GM12878 (cell line): ENCODE results near the gene MCC. TPM values are rescaled to one million over a fixed set of nuclear protein-coding genes. Genes with fewer than 3 reads are reported as not detected.

ENCODE experiments used
- ATAC-seq: fragments of 200-7000 bp; cut with Tn5 transposase; 3 replicates; pipeline ENCODE4 v1.9.1; 2020; ENCODE audit warnings: mild to moderate bottlenecking, moderate library complexity
- BruUV-seq: library from RNA; stranded (reverse); fragments of 400-500 nt; replicated peaks from 2 replicates; lab custom pipeline; 2021; lab: Mats Ljungman, UMichigan
- CTCF ChIA-PET: fragments of 300-600 bp; sonication (Branson Sonifier 250); formaldehyde crosslinking; extraction: SDS; loops from one replicate; lab custom pipeline; 2021; ENCODE audit warnings: inconsistent platforms; lab: Yijun Ruan, JAX
- POLR2A ChIA-PET: fragments of 350-600 bp; formaldehyde crosslinking; extraction: SDS; loops from one replicate; lab custom pipeline; 2021; ENCODE audit warnings: inconsistent platforms; lab: Charles Lee
- RAD21 ChIA-PET: fragments of 300-600 bp; sonication (Branson Sonifier 250); formaldehyde crosslinking; loops from one replicate; lab custom pipeline; 2023; ENCODE audit warnings: antibody characterized with exemption; ENCODE audit not compliant: unreplicated experiment; lab: Charles Lee
- SMC1A ChIA-PET: fragments of 300-600 bp; sonication (Branson Sonifier 250); formaldehyde crosslinking; loops from one replicate; lab custom pipeline; 2023; ENCODE audit not compliant: unreplicated experiment, uncharacterized antibody; lab: Charles Lee
- DNase-seq: peaks from one replicate; pipeline ENCODE4 v3.0.0-alpha.2; 2011; ENCODE audit warnings: low read depth, low spot score
- FAIRE-seq: peaks from 3 replicates; lab custom pipeline; 2011; peaks lifted over from hg19 to GRCh38; lab: Jason Lieb, UNC
- H2AFZ ChIP-seq: 2 replicates; pipeline ENCODE4 v1.6.0; 2011; ENCODE audit warnings: low read depth, low read length, control low read depth; ENCODE audit not compliant: control insufficient read depth
- H3K27ac ChIP-seq: 2 replicates; pipeline ENCODE4 v1.5.1; 2011; ENCODE audit warnings: control low read depth; ENCODE audit not compliant: control insufficient read depth, insufficient read depth
- H3K27me3 ChIP-seq, 2 experiments: replicated peaks in 1 of 2; 2 replicates each; pipeline versions ENCODE4 v1.6.0 to v1.6.1; 2011; ENCODE audit warnings: low read length in 1 of 2; ENCODE audit not compliant: control insufficient read depth in 2 of 2, insufficient read depth in 2 of 2
- H3K36me3 ChIP-seq, 2 experiments: 2 replicates each; pipeline ENCODE4 v1.5.1; 2011; ENCODE audit warnings: low read length in 1 of 2; ENCODE audit not compliant: control insufficient read depth in 2 of 2, insufficient read depth in 2 of 2
- H3K4me1 ChIP-seq: 2 replicates; pipeline ENCODE4 v1.6.1; 2011; ENCODE audit warnings: mild to moderate bottlenecking, low read length, moderate library complexity, mixed read lengths; ENCODE audit not compliant: control insufficient read depth, insufficient read depth
- H3K4me2 ChIP-seq: 2 replicates; pipeline ENCODE4 v1.6.0; 2011; ENCODE audit warnings: control low read depth; ENCODE audit not compliant: control insufficient read depth, insufficient read depth
- H3K4me3 ChIP-seq: fragments of 200-600 bp; sonication (generic); 2 replicates; pipeline ENCODE4 v1.5.1; 2016
- H3K79me2 ChIP-seq: 2 replicates; pipeline ENCODE4 v1.6.0; 2011; ENCODE audit warnings: low read length; ENCODE audit not compliant: control insufficient read depth, insufficient read depth
- H3K9ac ChIP-seq: 2 replicates; pipeline ENCODE4 v1.8.0; 2011; ENCODE audit warnings: low read length, control low read depth, mixed read lengths; ENCODE audit not compliant: control insufficient read depth, insufficient read depth
- H3K9me3 ChIP-seq: replicated peaks from 3 replicates; pipeline ENCODE4 v1.5.1; 2011; ENCODE audit warnings: mild to moderate bottlenecking, low read length; ENCODE audit not compliant: control insufficient read depth, insufficient read depth
- H4K20me1 ChIP-seq: 2 replicates; pipeline ENCODE4 v1.6.0; 2011; ENCODE audit not compliant: control insufficient read depth, insufficient read depth
- BCLAF1 ChIP-seq: fragments of 450-650 bp; IDR thresholded peaks from 2 replicates; pipeline ENCODE4 v1.6.1; 2017; ENCODE audit warnings: antibody characterized with exemption, mild to moderate bottlenecking, moderate library complexity
- CEBPB ChIP-seq, 2 experiments: fragments of 150-350 bp in 1 of 2; IDR thresholded peaks; 2 replicates each; pipeline ENCODE4 v1.6.1; 2012 to 2014; ENCODE audit warnings: low read depth in 2 of 2, low read length in 2 of 2, borderline replicate concordance in 1 of 2, inconsistent platforms in 1 of 2
- CTCF ChIP-seq, 3 experiments: IDR thresholded peaks in 2 of 3; conservative IDR thresholded peaks in 1 of 3; 2 replicates each; pipeline ENCODE4 v1.5.1; 2011; ENCODE audit warnings: low read depth in 3 of 3, low read length in 3 of 3, mild to moderate bottlenecking in 3 of 3, control low read depth in 2 of 3, moderate library complexity in 2 of 3, inconsistent platforms in 1 of 3, mixed read lengths in 1 of 3; ENCODE audit not compliant: control insufficient read depth in 2 of 3, insufficient read depth in 1 of 3; ENCODE audit errors: extremely low read depth in 1 of 3
- FOXK2 ChIP-seq: fragments of 450-650 bp; IDR thresholded peaks from 2 replicates; pipeline ENCODE4 v1.6.1; 2017; ENCODE audit warnings: mild to moderate bottlenecking, moderate library complexity
- FOXM1 ChIP-seq: IDR thresholded peaks from 2 replicates; pipeline ENCODE4 v1.6.1; 2012; ENCODE audit warnings: low read depth, mild to moderate bottlenecking, inconsistent platforms, low read length, moderate library complexity
- GATAD2B ChIP-seq: fragments of 450-650 bp; conservative IDR thresholded peaks from 2 replicates; pipeline ENCODE4 v1.6.1; 2017; ENCODE audit warnings: low read depth, mild to moderate bottlenecking, moderate library complexity
- MXI1 ChIP-seq: fragments of 150-350 bp; IDR thresholded peaks from 2 replicates; pipeline ENCODE4 v1.6.1; 2011; ENCODE audit warnings: low read depth, mild to moderate bottlenecking, inconsistent platforms, low read length, improper control_type of control experiment
- NFXL1 ChIP-seq: fragments of 450-650 bp; IDR thresholded peaks from 2 replicates; pipeline ENCODE4 v1.6.1; 2017; ENCODE audit warnings: antibody characterized with exemption, mild to moderate bottlenecking, borderline replicate concordance
- NR2F1 ChIP-seq: fragments of 450-650 bp; conservative IDR thresholded peaks from 2 replicates; pipeline ENCODE4 v1.6.1; 2017; ENCODE audit warnings: mild to moderate bottlenecking
- NRF1 ChIP-seq: conservative IDR thresholded peaks from 2 replicates; pipeline ENCODE4 v1.6.1; 2011; ENCODE audit warnings: mild to moderate bottlenecking, low read depth, low read length, improper control_type of control experiment
- RAD51 ChIP-seq: fragments of 450-650 bp; IDR thresholded peaks from 2 replicates; pipeline ENCODE4 v1.6.1; 2016; ENCODE audit warnings: moderate library complexity, mild to moderate bottlenecking, inconsistent platforms
- SMAD1 ChIP-seq: fragments of 450-650 bp; IDR thresholded peaks from 2 replicates; pipeline ENCODE4 v1.6.1; 2018; ENCODE audit warnings: mild to moderate bottlenecking, low read depth; ENCODE audit not compliant: partially characterized antibody
- ZNF207 ChIP-seq: fragments of 450-650 bp; IDR thresholded peaks from 2 replicates; pipeline ENCODE4 v1.6.1; 2014; ENCODE audit warnings: antibody characterized with exemption, mild to moderate bottlenecking, borderline replicate concordance
- ZNF384 ChIP-seq: IDR thresholded peaks from 2 replicates; pipeline ENCODE4 v1.6.1; 2012; ENCODE audit warnings: low read depth, mild to moderate bottlenecking, low read length, improper control_type of control experiment, borderline replicate concordance
- ZZZ3 ChIP-seq: IDR thresholded peaks from 2 replicates; pipeline ENCODE4 v1.6.1; 2011; ENCODE audit warnings: low read depth; ENCODE audit not compliant: control insufficient read depth, insufficient read length
- WGBS: methylation state at CpG from one replicate; pipeline ENCODE4 v1.1.6; 2016; ENCODE audit warnings: low lambda C conversion rate; ENCODE audit not compliant: insufficient replicate concordance, insufficient coverage; ENCODE audit errors: missing lambda C conversion rate; 5-methylcytosine and 5-hydroxymethylcytosine counted together
- in situ Hi-C: fragments of 300-500 bp; cut with MboI; formaldehyde crosslinking; loops from 9 replicates; pipeline ENCODE4 v1.14.3; 2018; ENCODE audit warnings: mixed read lengths
- intact Hi-C: fragments of 100-400 bp; cut with micrococcal nuclease; formaldehyde crosslinking; loops from one replicate; pipeline ENCODE4 v1.14.2; 2022; ENCODE audit not compliant: unreplicated experiment
- polyA plus RNA-seq, 11 experiments: library from polyadenylated mRNA; depleted of rRNA in 4 of 11; unstranded in 6 of 11; stranded (reverse) in 5 of 11; fragments of >200 nt; fragmentation: Nextera tagmentation in 4 of 11; fragmentation: Illumina TruSeq in 1 of 11; extraction: Ambion mirVana in 4 of 11; extraction: Trizol in 1 of 11; gene quantifications; 1 replicate in 1 of 11; 2 replicates in 10 of 11; pipeline versions ENCODE4 v1.2.1 to v1.2.3, GENCODE V29; 2011 to 2016; ENCODE audit warnings: inconsistent platforms in 2 of 11, missing spikeins in 2 of 11, low read depth in 1 of 11
- total RNA-seq, 4 experiments: library from RNA; depleted of rRNA in 3 of 4; stranded (reverse); fragments of >200 nt in 3 of 4; fragmentation: Illumina TruSeq in 1 of 4; extraction: Trizol in 1 of 4; gene quantifications; 2 replicates each; pipeline versions ENCODE4 v1.2.1 to v1.2.3, GENCODE V29; 2013 to 2021

Gene MCC
- total and polyA plus RNA-seq, 10 of the 15 experiments (the other 5 are each of a cell fraction or from before 2014, with no cell fraction given): 0.03 to 0.86 (median 0.16) TPM

DNA sequence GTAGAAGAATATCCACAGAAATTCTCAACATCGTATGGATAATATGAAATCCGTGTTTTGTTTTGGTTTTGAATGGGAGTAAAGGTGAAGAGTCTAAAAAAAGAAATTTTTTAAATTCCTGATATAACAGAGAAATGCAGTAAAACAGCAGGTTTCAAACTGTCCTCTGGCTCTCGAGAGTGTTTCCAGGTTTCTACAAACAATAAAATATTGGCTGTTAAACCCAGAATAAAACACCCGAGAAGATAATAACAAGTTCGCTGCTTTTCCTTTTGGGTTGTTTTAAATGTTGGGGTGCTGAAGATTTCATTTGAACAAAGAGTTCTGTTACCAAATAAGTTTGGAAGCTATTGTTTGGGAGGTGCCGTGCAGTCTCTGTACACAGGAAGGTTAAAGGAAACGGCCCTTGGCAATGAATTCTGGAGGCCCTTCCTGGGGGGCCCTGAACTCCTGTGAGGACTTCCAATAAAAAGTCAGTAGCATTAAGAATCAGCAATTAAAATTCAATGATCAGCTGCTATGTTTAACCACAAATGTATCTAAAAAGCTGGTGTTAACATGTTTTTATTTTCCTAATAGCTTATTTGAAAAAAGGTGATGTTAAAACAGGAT is 269.2 kb downstream of the MCC start (continued):
- TF ChIP-seq BCLAF1 (no peak), CEBPB (IDR thresholded peaks at IDR 0.05; ENCODE audit: borderline replicate concordance in 1 of 2, low read depth in 2 of 2, low read length in 2 of 2) (no peak), ZNF384 (no peak), MXI1 (no peak), NRF1 (no peak), ZZZ3 (no peak)

DNA sequence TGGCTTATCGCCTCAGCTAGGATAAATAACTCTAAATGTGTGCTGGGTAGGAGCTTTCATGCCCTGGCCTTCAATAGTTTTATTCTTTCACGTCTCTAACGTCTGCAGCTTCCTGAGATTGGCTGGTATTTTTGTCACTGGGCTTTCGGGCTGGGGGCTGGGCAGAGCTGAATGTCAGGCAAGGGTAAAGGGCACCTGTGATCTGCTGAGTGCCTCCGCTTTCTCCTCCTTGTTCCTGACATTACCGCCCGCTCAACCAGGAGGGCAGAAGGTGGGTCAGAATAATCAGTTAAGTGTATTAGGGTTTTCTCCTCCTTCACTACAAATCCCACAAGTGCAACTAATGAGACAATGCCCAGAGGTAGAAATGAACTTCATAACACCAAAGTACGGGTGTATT is 270.1 kb downstream of the MCC start:
- in situ Hi-C loops: no loop called here
- H3K36me3 ChIP-seq: no peaks in the 10 kb centered on the region
- H2AFZ ChIP-seq: no peak overlapping the region
- ChIA-PET CTCF (no interaction called here), RAD21 (no interaction called here), SMC1A (interaction anchor here (1.3 kb wide), 1 partner anchor 12 kb away, joined by 3 read pairs; no protein-coding TSS in a partner anchor), POLR2A (no interaction called here)
- FAIRE-seq (no peak), ATAC-seq (no peak), DNase-seq (no peak)
- no peaks in the 10 kb centered on the region for H3K79me2 ChIP-seq
- no TSS peak for BruUV-seq
- H3K27ac ChIP-seq: no peak overlapping the region
- no peaks in the 10 kb centered on the region for H3K9me3 ChIP-seq
- no peak overlapping the region for H3K9ac ChIP-seq
- H4K20me1 ChIP-seq: no peaks in the 10 kb centered on the region
- 54% methylated on average over 8 of the region's 8 CpGs for WGBS
- intact Hi-C loops: no loop called here
- H3K4me1 ChIP-seq: no peaks in the 10 kb centered on the region
- H3K4me3 ChIP-seq: no peak overlapping the region
- no peaks in the 10 kb centered on the region; a peak in 2 of 4 replicates for H3K27me3 ChIP-seq
- H3K4me2 ChIP-seq: no peak overlapping the region
- TF ChIP-seq CTCF (IDR thresholded peaks at IDR 0.05 in 2 of 3, conservative IDR thresholded peaks at IDR 0.05 in 1 of 3; ENCODE audit: control insufficient read depth in 2 of 3, extremely low read depth in 1 of 3, insufficient read depth in 1 of 3, low read depth in 3 of 3, low read length in 3 of 3) (no peak), SMAD1 (no peak), ZNF207 (no peak), FOXM1 (no peak), BCLAF1 (no peak), FOXK2 (no peak), RAD51 (no peak), GATAD2B (no peak), NFXL1 (no peak), NR2F1 (no peak)
